ENCODE data around the gene SLC9A8. TPM values are rescaled to one million over a fixed set of nuclear protein-coding genes. Genes with fewer than 3 reads are reported as not detected.

The SLC9A8 gene
- total and polyA plus RNA-seq, 2 donors (not counting 3 experiments of a cell fraction or from before 2014, with no cell fraction given) = 5.1 to 14.4 TPM

GRCh38 chr20:49808753-49809152, 3.9 kb upstream of the SLC9A8 start:
- no peak for TF ChIP-seq MYC (IDR thresholded peaks at IDR 0.05; ENCODE audit: low read depth, low read length)
- no peak for TF ChIP-seq EZH2 (IDR thresholded peaks at IDR 0.05; ENCODE audit: borderline replicate concordance, low read depth, low read length, severe bottlenecking)
- no peak for TF ChIP-seq GATA2 (IDR thresholded peaks at IDR 0.05; ENCODE audit: insufficient read depth, insufficient read length, low read depth, low read length)
- TF ChIP-seq POLR2AphosphoS5 (IDR thresholded peaks at IDR 0.05; ENCODE audit: insufficient read depth, low read depth, low read length) = no peak
- TF ChIP-seq MAX (IDR thresholded peaks at IDR 0.05; ENCODE audit: insufficient read depth, insufficient read length) = no peak
- no peak for TF ChIP-seq POLR2A (IDR thresholded peaks at IDR 0.05; ENCODE audit: low read depth, low read length)
- TF ChIP-seq JUN (IDR thresholded peaks at IDR 0.05; ENCODE audit: borderline replicate concordance, insufficient read depth, insufficient read length, low read depth) = no peak
- no peak for TF ChIP-seq FOS (IDR thresholded peaks at IDR 0.05; ENCODE audit: borderline replicate concordance, insufficient read depth, low read length)
- TF ChIP-seq CTCF (IDR thresholded peaks at IDR 0.05; ENCODE audit: extremely low read depth in 1 of 2, insufficient read depth in 1 of 2, low read depth in 1 of 2, low read length in 2 of 2) = no peak
- H2AFZ ChIP-seq (ENCODE audit: low read depth, low read length) = no peak overlapping the region
- H3K27me3 ChIP-seq (ENCODE audit: control insufficient read depth in 2 of 2, insufficient read depth in 2 of 2, low read length in 2 of 2) = no peaks in the 10 kb centered on the region
- no peaks in the 10 kb centered on the region for H3K79me2 ChIP-seq (ENCODE audit: control insufficient read depth, insufficient read depth, low read length)
- FAIRE-seq (no peak), DNase-seq (ENCODE audit: low read depth, low spot score) (no peak)
- no TSS peak for BruUV-seq (replicated peaks)
- no peaks in the 10 kb centered on the region for H4K20me1 ChIP-seq (replicated peaks; ENCODE audit: control insufficient read depth, extremely low read depth, insufficient read depth, low read length)
- H3K36me3 ChIP-seq (ENCODE audit: control insufficient read depth in 2 of 2, extremely low read depth in 1 of 2, insufficient read depth in 2 of 2, low read length in 2 of 2) = no peaks in the 10 kb centered on the region
- intact Hi-C loops (cut with micrococcal nuclease) (no loop called here), dilution Hi-C loops (cut with MboI; ENCODE audit: extremely low pct_ligation_motif_present, low sequenced_read_pairs) (no loop called here)
- ChIA-PET CTCF (no interaction called here), POLR2A (no interaction called here)
- H3K4me3 ChIP-seq (replicated peaks in 1 of 3; ENCODE audit: insufficient read depth in 1 of 3, low read depth in 1 of 3, low read length in 3 of 3) = no peak overlapping the region
- H3K27ac ChIP-seq (ENCODE audit: insufficient read depth, low read depth, low read length) = no peak overlapping the region
- H3K9me1 ChIP-seq (replicated peaks; ENCODE audit: control insufficient read depth, extremely low read depth, insufficient read depth, low read length) = no peaks in the 10 kb centered on the region
- H3K9me3 ChIP-seq (replicated peaks; ENCODE audit: control insufficient read depth, insufficient read depth, low read length) = no peaks in the 10 kb centered on the region
- H3K4me1 ChIP-seq (ENCODE audit: control insufficient read depth, extremely low read depth, insufficient read depth, low read length) = peaks cover 12% of the 10 kb centered on the region
- no peak overlapping the region for H3K9ac ChIP-seq (replicated peaks; ENCODE audit: extremely low read depth, insufficient read depth, low read length)
- no peak overlapping the region for H3K4me2 ChIP-seq (ENCODE audit: insufficient read depth, low read length)

All from endothelial cell of umbilical vein (primary cell).